NCI-H82 treated with DMSO at 0.1 percent for 48 hours (cell line): ENCODE results near the gene ZNF8.
"Not testable (repeated sequence)": the region's sequence is repeated elsewhere in the genome, so short reads cannot be mapped to it uniquely, and the experiment has no call there.

Experiments used
- DNase-seq: peaks from one replicate; lab custom pipeline; 2025; ENCODE audit not compliant: unreplicated experiment; lab: John Stamatoyannopoulos, UW

ZNF8 gene

GRCh38 chr19:58278541-58279041 lies at the start of gene ZNF8:
ZNF8 (plus strand) TSS chr19:58278955; CDS start chr19:58279082, 127 bp downstream.
- DNase-seq: peak; percentile 97

- no peak for DNase-seq
Measured at GRCh38 chr19:58229255-58229639, 49.5 kb upstream of the ZNF8 start.

GRCh38 chr19:58237324-58237723 lies 41.4 kb upstream of the ZNF8 start:
- no peak for DNase-seq

GRCh38 chr19:58243351-58243750 lies 35.4 kb upstream of the ZNF8 start:
- DNase-seq: no peak

- DNase-seq: no peak
Measured at GRCh38 chr19:58248886-58249285, 29.9 kb upstream of the ZNF8 start.

- no peak for DNase-seq
Measured at GRCh38 chr19:58252102-58252685, 26.6 kb upstream of the ZNF8 start.

GRCh38 chr19:58258259-58258658 lies 20.5 kb upstream of the ZNF8 start:
- DNase-seq: not testable (repeated sequence)

GRCh38 chr19:58261600-58261967 lies 17.2 kb upstream of the ZNF8 start:
- DNase-seq: no peak

GRCh38 chr19:58261968-58262921 lies 16.5 kb upstream of the ZNF8 start:
- no peak for DNase-seq

GRCh38 chr19:58262922-58263296 lies 15.8 kb upstream of the ZNF8 start:
- DNase-seq: no peak

GRCh38 chr19:58265100-58265499 lies 13.7 kb upstream of the ZNF8 start:
- no peak for DNase-seq

- no peak for DNase-seq
Measured at GRCh38 chr19:58268344-58268743, 10.4 kb upstream of the ZNF8 start.

- DNase-seq: no peak
Measured at GRCh38 chr19:58274771-58275201, 4.0 kb upstream of the ZNF8 start.

- no peak for DNase-seq
Measured at GRCh38 chr19:58275564-58275963, 3.2 kb upstream of the ZNF8 start.

GRCh38 chr19:58277197-58277596 lies 1.6 kb upstream of the ZNF8 start:
- no peak for DNase-seq

- DNase-seq: no peak
Measured at GRCh38 chr19:58277748-58278540, 811 bp upstream of the ZNF8 start.

- peak; percentile 20 for DNase-seq
Measured at GRCh38 chr19:58279042-58279924, 528 bp downstream of the ZNF8 start.

- no peak for DNase-seq
Measured at GRCh38 chr19:58279925-58280316, 1.2 kb downstream of the ZNF8 start.

GRCh38 chr19:58284199-58284598 lies 5.4 kb downstream of the ZNF8 start:
- DNase-seq: no peak

GRCh38 chr19:58291943-58292342 lies 13.2 kb downstream of the ZNF8 start:
- no peak for DNase-seq
